Central memory CD8-positive, alpha-beta T cell (primary cell): ENCODE results near the gene PKD1.

Experiments used
- ATAC-seq: fragments of 150-1000 bp; cut with Tn5 transposase; replicated peaks from 2 replicates; pipeline ENCODE4 v1.10.0; 2022; ENCODE audit warnings: mild to moderate bottlenecking, moderate FRiP score, moderate number of reproducible peaks; ENCODE audit not compliant: poor library complexity, severe bottlenecking; ENCODE audit errors: extremely low read depth
- DNase-seq, 2 donors: peaks; one replicate each; pipeline ENCODE4 v3.0.0; 2021; ENCODE audit warnings: low spot score in 2 of 2
- H3K27ac Mint-ChIP-seq: one replicate; pipeline ENCODE4 v1.8.0; 2022; ENCODE audit warnings: low read depth, mild to moderate bottlenecking, moderate library complexity, mixed read lengths
- H3K27me3 Mint-ChIP-seq: one replicate; pipeline ENCODE4 v1.8.0; 2022; ENCODE audit warnings: mixed read lengths
- H3K36me3 Mint-ChIP-seq: one replicate; pipeline ENCODE4 v1.8.0; 2022; ENCODE audit warnings: mild to moderate bottlenecking, moderate library complexity, mixed read lengths; ENCODE audit not compliant: insufficient read depth
- H3K4me1 Mint-ChIP-seq: one replicate; pipeline ENCODE4 v1.8.0; 2022; ENCODE audit warnings: mixed read lengths
- H3K4me3 Mint-ChIP-seq: one replicate; pipeline ENCODE4 v1.8.0; 2022; ENCODE audit warnings: mild to moderate bottlenecking, moderate library complexity, mixed read lengths
- H3K9me3 Mint-ChIP-seq: one replicate; pipeline ENCODE4 v1.8.0; 2022; ENCODE audit warnings: mixed read lengths

PKD1 gene

DNA sequence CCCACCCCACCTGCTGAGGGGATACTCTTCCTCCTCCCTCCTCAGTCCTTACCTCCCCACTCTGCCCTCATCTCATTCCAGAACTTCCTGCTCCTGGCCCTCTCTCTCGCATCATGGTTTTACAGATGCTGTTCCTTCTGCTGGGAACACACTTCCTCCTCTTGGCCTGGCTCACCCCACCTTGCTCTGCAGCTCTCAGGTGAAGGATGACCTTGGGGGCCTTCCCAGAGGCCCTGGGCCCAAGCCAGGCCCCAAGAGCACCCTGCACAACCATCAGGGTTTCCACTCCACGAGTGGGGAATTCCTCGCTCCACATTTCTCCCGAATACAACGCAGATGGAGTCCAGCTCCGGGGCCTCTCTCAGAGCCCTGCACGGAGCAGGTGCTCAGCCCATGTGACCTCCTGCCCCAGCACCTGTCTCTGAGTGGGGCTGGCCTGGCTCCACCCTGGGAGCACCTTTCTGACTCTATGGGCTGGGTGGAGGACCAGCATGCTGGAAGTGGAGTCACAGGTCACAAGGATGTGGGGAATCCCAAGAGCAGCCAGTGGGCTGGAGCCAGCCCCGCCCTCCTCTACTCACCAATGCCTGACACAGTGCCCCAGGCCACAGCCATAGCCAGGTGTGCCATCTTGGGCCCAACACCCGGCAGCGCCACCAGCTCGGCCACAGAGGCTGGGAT, 92.6 kb downstream of the PKD1 start:
- no peak overlapping the region for H3K4me3 Mint-ChIP-seq
- H3K27ac Mint-ChIP-seq, result no peak overlapping the region

DNA sequence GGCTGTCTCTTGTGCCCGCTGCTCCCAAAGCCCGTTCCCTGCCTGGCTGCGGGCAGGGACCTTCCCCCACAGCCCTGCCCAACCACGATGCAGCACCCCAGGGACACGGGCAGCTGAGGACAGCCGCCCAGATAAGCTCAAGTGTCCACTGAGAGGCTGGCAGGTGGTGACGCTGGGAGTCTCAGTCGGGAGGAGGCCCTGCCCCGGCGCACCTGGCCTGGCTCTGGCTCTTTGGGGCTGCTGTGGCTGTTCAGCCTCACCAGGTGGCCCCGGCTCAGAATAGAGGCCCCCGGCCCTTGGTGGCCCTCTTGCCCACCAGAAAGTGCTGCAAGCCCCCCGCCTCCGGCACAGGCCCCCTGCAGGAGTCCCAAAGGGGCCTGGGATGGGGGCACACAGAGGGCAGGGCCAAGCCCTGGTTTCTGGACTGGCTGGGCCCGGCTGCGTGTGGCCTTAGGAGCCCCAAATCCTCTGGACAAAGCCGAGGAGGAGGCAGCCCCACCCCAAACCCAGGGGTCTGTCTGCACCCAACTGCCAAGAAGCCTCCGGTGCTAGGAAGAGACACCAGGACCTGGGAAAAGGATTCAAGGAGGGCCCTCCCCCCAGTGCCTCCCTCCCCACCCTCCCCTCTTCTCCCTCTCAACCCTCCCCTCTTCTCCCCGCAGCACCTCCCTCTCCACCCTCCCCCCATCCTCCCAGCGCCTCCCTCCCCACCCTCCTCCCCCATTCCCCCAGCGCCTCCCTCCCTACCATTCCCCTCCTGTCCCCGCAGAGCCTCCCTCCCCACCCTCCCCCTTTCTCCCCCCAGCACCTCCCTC, 93.3 kb downstream of the PKD1 start:
- Mint-ChIP-seq H3K4me3 (no peak overlapping the region), H3K4me1 (peaks cover 13% of the 10 kb centered on the region), H3K36me3 (no peaks in the 10 kb centered on the region), H3K9me3 (no peaks in the 10 kb centered on the region), H3K27me3 (no peaks in the 10 kb centered on the region), H3K27ac (no peak overlapping the region)
- ATAC-seq, result no peak
- no peak for DNase-seq

More for the DNA sequence above, 92.6 kb downstream of the PKD1 start:
- DNase-seq, result no peak
- no peak for ATAC-seq
- Mint-ChIP-seq H3K36me3 (peaks cover 3% of the 10 kb centered on the region), H3K9me3 (no peaks in the 10 kb centered on the region), H3K27me3 (no peaks in the 10 kb centered on the region), H3K4me1 (peaks cover 15% of the 10 kb centered on the region)

- ATAC-seq (no peak), DNase-seq (no peak)
- Mint-ChIP-seq H3K27ac (no peak overlapping the region), H3K4me3 (no peak overlapping the region), H3K27me3 (no peaks in the 10 kb centered on the region), H3K9me3 (no peaks in the 10 kb centered on the region), H3K36me3 (no peaks in the 10 kb centered on the region), H3K4me1 (no peaks in the 10 kb centered on the region)
Measured at GRCh38 chr16:2040787-2041522, 94.7 kb downstream of the PKD1 start.

GRCh38 chr16:2040041-2040786, 95.5 kb downstream of the PKD1 start:
- ATAC-seq, result no peak

DNA sequence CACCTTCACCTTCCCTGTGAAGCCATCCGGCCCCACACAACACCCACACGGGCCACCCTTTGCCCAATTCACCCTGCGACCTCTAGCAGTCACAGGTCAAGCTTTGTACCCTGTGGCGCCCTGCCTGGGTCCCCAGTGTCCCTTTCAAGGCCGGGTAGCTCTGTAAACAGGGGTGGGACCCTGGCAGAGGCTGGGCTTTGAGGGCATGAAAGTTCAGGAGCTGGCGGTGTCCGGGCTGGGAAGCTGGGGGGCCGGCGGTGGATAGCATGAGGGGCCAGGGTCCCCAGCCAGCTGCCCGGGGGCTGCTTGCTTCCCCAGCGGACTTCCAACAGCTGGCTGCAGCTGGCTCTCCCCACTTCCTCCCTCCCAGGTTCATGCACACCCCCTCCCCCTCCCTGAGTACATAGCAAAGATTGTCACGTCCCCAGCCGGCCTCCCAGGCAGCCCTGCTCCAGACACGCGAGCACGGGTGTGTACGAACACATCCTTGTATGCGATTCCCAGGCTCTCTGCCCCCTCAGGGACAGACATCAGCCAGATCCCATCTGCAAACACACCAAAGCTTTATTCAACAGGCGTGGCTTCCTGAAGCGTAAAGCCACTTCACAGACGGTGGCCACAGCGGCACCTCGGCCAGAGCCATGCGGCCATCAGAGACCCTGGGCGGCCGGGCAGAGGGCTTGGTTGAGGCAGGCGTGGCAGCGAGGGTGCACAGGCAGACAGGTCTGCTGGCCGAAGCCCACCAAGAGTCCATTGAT, 96.2 kb downstream of the PKD1 start:
- DNase-seq, result no peak
- Mint-ChIP-seq H3K4me3 (no peak overlapping the region), H3K4me1 (no peaks in the 10 kb centered on the region), H3K27me3 (no peaks in the 10 kb centered on the region), H3K27ac (no peak overlapping the region), H3K9me3 (no peaks in the 10 kb centered on the region), H3K36me3 (no peaks in the 10 kb centered on the region)
- ATAC-seq, result no peak

More at GRCh38 chr16:2040041-2040786, 95.5 kb downstream of the PKD1 start:
- DNase-seq, result no peak
- Mint-ChIP-seq H3K36me3 (no peaks in the 10 kb centered on the region), H3K9me3 (no peaks in the 10 kb centered on the region), H3K27ac (no peak overlapping the region), H3K4me1 (no peaks in the 10 kb centered on the region), H3K4me3 (no peak overlapping the region), H3K27me3 (no peaks in the 10 kb centered on the region)
